ENCODE results near the gene ARID3A. TPM values are rescaled to one million over a fixed set of nuclear protein-coding genes. Genes with fewer than 3 reads are reported as not detected.

Gene ARID3A
- total and polyA plus RNA-seq, 2 of the 13 experiments (the other 11 are each of a cell fraction or from before 2014, with no cell fraction given): 71.3 to 77.9 TPM

- TF ChIP-seq, protein P1, sequence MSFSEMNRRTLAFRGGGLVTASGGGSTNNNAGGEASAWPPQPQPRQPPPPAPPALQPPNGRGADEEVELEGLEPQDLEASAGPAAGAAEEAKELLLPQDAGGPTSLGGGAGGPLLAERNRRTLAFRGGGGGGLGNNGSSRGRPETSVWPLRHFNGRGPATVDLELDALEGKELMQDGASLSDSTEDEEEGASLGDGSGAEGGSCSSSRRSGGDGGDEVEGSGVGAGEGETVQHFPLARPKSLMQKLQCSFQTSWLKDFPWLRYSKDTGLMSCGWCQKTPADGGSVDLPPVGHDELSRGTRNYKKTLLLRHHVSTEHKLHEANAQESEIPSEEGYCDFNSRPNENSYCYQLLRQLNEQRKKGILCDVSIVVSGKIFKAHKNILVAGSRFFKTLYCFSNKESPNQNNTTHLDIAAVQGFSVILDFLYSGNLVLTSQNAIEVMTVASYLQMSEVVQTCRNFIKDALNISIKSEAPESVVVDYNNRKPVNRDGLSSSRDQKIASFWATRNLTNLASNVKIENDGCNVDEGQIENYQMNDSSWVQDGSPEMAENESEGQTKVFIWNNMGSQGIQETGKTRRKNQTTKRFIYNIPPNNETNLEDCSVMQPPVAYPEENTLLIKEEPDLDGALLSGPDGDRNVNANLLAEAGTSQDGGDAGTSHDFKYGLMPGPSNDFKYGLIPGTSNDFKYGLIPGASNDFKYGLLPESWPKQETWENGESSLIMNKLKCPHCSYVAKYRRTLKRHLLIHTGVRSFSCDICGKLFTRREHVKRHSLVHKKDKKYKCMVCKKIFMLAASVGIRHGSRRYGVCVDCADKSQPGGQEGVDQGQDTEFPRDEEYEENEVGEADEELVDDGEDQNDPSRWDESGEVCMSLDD (CRISPR knock-in tag; IDR thresholded peaks at IDR 0.05; ENCODE audit: borderline replicate concordance): no peak
- TF ChIP-seq SP2 (CRISPR knock-in tag; IDR thresholded peaks at IDR 0.05): no peak
- TF ChIP-seq THAP7 (CRISPR knock-in tag; IDR thresholded peaks at IDR 0.05): no peak
- TF ChIP-seq ZNF460 (CRISPR knock-in tag; IDR thresholded peaks at IDR 0.05; ENCODE audit: borderline replicate concordance): no peak
- TF ChIP-seq FOXP1 (IDR thresholded peaks at IDR 0.05): no peak
- TF ChIP-seq FOXP1 (CRISPR knock-in tag; IDR thresholded peaks at IDR 0.05): no peak
- TF ChIP-seq GLMP (CRISPR knock-in tag; IDR thresholded peaks at IDR 0.05; ENCODE audit: borderline replicate concordance): no peak
Measured at GRCh38 chr19:1004204-1004802, 78.5 kb downstream of the ARID3A start (continued).

All from HepG2 (cell line).